HCT116 (cell line): ENCODE results near the gene ADD1.

Experiments used
- SIN3A ChIP-seq: IDR thresholded peaks from 2 replicates; pipeline ENCODE4 v1.6.1; 2012; ENCODE audit warnings: low read depth
- SP1 ChIP-seq: IDR thresholded peaks from 2 replicates; pipeline ENCODE4 v1.6.1; 2012; ENCODE audit warnings: low read depth

- TF ChIP-seq SIN3A (no peak), SP1 (no peak)
These were observed 43.0 kb downstream of the ADD1 start for GRCh38 chr4:2886622-2887021.
